H1 (cell line): Measurements from ENCODE around the gene TTC29. TPM values are rescaled to one million over a fixed set of nuclear protein-coding genes. Genes with fewer than 3 reads are reported as not detected.

Source experiments
- CTCF ChIA-PET: fragments of 300-600 bp; sonication (Branson Sonifier 250); formaldehyde crosslinking; loops from one replicate; lab custom pipeline; 2021; ENCODE audit not compliant: partially characterized antibody; lab: Charles Lee
- POLR2A ChIA-PET: fragments of 300-600 bp; sonication (Branson Sonifier 250); formaldehyde crosslinking; loops from one replicate; lab custom pipeline; 2021; ENCODE audit warnings: inconsistent platforms; ENCODE audit not compliant: partially characterized antibody; lab: Charles Lee
- DNase-seq, 2 experiments: peaks; one replicate each; pipeline versions ENCODE4 v3.0.0 to v3.0.0-alpha.2; 2010 to 2022; ENCODE audit warnings: low spot score in 2 of 2, low read depth in 1 of 2, mixed read lengths in 1 of 2
- FAIRE-seq: peaks from 2 replicates; lab custom pipeline; 2011; peaks lifted over from hg19 to GRCh38; lab: Jason Lieb, UNC
- H2AFZ ChIP-seq: 2 replicates; pipeline ENCODE4 v1.8.1; 2012; ENCODE audit warnings: low read length, inconsistent platforms
- H2AK5ac ChIP-seq: 2 replicates; pipeline ENCODE4 v1.6.1; 2013; ENCODE audit warnings: low read depth, low read length
- H2BK120ac ChIP-seq: replicated peaks from 2 replicates; pipeline ENCODE3; 2013; ENCODE audit warnings: low read depth, low read length, inconsistent platforms
- H2BK12ac ChIP-seq: 2 replicates; pipeline ENCODE4 v1.6.1; 2013; ENCODE audit warnings: low read depth, low read length
- H2BK15ac ChIP-seq: 2 replicates; pipeline ENCODE4 v1.6.1; 2013; ENCODE audit warnings: low read length
- H2BK20ac ChIP-seq: 2 replicates; pipeline ENCODE4 v1.6.1; 2013; ENCODE audit warnings: low read length
- H2BK5ac ChIP-seq: 2 replicates; pipeline ENCODE4 v1.6.1; 2013; ENCODE audit warnings: low read depth, low read length
- H3K14ac ChIP-seq: 2 replicates; pipeline ENCODE4 v1.6.1; 2013; ENCODE audit warnings: inconsistent platforms; ENCODE audit not compliant: insufficient read length
- H3K18ac ChIP-seq: 2 replicates; pipeline ENCODE4 v1.6.1; 2013; ENCODE audit warnings: low read length; ENCODE audit errors: extremely low read depth
- H3K23ac ChIP-seq: 2 replicates; pipeline ENCODE4 v1.6.1; 2013; ENCODE audit warnings: inconsistent platforms; ENCODE audit not compliant: insufficient read length
- H3K23me2 ChIP-seq: 2 replicates; pipeline ENCODE4 v1.6.1; 2013; ENCODE audit warnings: low read depth, low read length
- H3K27ac ChIP-seq: 2 replicates; pipeline ENCODE4 v1.6.1; 2011; ENCODE audit warnings: low read depth, low read length, inconsistent platforms
- H3K27me3 ChIP-seq, 4 experiments: replicated peaks in 1 of 4; 1 replicate in 1 of 4; 2 replicates in 3 of 4; pipeline versions ENCODE4 v1.6.1 to v1.8.1; 2011 to 2013; ENCODE audit warnings: low read length in 3 of 4, mild to moderate bottlenecking in 3 of 4, inconsistent platforms in 2 of 4, mixed read lengths in 2 of 4, moderate library complexity in 1 of 4; ENCODE audit not compliant: control insufficient read depth in 3 of 4, insufficient read depth in 3 of 4; ENCODE audit errors: extremely low read depth in 1 of 4
- H3K36me3 ChIP-seq, 4 experiments: 2 replicates each; pipeline versions ENCODE4 v1.6.1 to v1.8.1; 2011 to 2013; ENCODE audit warnings: mild to moderate bottlenecking in 4 of 4, low read length in 3 of 4, moderate library complexity in 2 of 4, control low read depth in 1 of 4, inconsistent platforms in 1 of 4; ENCODE audit not compliant: insufficient read depth in 4 of 4, control insufficient read depth in 2 of 4
- H3K4ac ChIP-seq: replicated peaks from 2 replicates; pipeline ENCODE3; 2013; ENCODE audit warnings: low read length, low read depth, mixed read lengths, inconsistent platforms; ENCODE audit not compliant: insufficient read length
- H3K4me1 ChIP-seq, 4 experiments: replicated peaks in 1 of 4; 1 replicate in 1 of 4; 2 replicates in 3 of 4; pipeline versions ENCODE4 v1.6.1 to v1.8.1; 2011 to 2013; ENCODE audit warnings: low read length in 3 of 4, inconsistent platforms in 2 of 4, mixed read lengths in 1 of 4; ENCODE audit not compliant: insufficient read depth in 4 of 4, control insufficient read depth in 3 of 4
- H3K4me2 ChIP-seq, 2 experiments: 2 replicates each; pipeline versions ENCODE4 v1.6.1 to v1.8.1; 2011 to 2013; ENCODE audit warnings: low read depth in 2 of 2, low read length in 2 of 2, control low read depth in 1 of 2, inconsistent platforms in 1 of 2, mild to moderate bottlenecking in 1 of 2; ENCODE audit not compliant: insufficient read depth in 1 of 2
- H3K4me3 ChIP-seq, 4 experiments: fragments of 200-600, 300-600 bp in 1 of 4; sonication (generic), shearing (Covaris generic), sonication (Bioruptor Twin) in 1 of 4; 2 replicates each; pipeline versions ENCODE4 v1.5.1 to v1.8.1; 2011 to 2016; ENCODE audit warnings: low read length in 4 of 4, low read depth in 3 of 4, control low read depth in 2 of 4, inconsistent platforms in 2 of 4, mild to moderate bottlenecking in 2 of 4, mixed read lengths in 1 of 4, moderate library complexity in 1 of 4; ENCODE audit not compliant: insufficient read depth in 2 of 4; ENCODE audit errors: extremely low read depth in 1 of 4
- H3K56ac ChIP-seq: replicated peaks from 2 replicates; pipeline ENCODE3; 2013; ENCODE audit warnings: low read depth, mild to moderate bottlenecking, mixed read lengths, low read length, inconsistent platforms; ENCODE audit not compliant: insufficient read length
- H3K79me1 ChIP-seq: 2 replicates; pipeline ENCODE4 v1.6.1; 2013; ENCODE audit warnings: low read depth, low read length, control low read depth
- H3K79me2 ChIP-seq, 2 experiments: 2 replicates each; pipeline versions ENCODE4 v1.6.1 to v1.8.1; 2012 to 2013; ENCODE audit warnings: low read length in 2 of 2, mild to moderate bottlenecking in 2 of 2, inconsistent platforms in 1 of 2; ENCODE audit not compliant: insufficient read depth in 2 of 2, control insufficient read depth in 1 of 2
- H3K9ac ChIP-seq, 4 experiments: replicated peaks in 1 of 4; 1 replicate in 1 of 4; 2 replicates in 3 of 4; pipeline versions ENCODE4 v1.6.1 to v1.8.1; 2011 to 2013; ENCODE audit warnings: low read depth in 3 of 4, low read length in 3 of 4, control low read depth in 2 of 4, mild to moderate bottlenecking in 2 of 4, moderate library complexity in 2 of 4, inconsistent platforms in 1 of 4; ENCODE audit errors: extremely low read depth in 1 of 4
- H3K9me3 ChIP-seq, 2 experiments: 2 replicates each; pipeline versions ENCODE4 v1.6.1 to v1.8.1; 2012 to 2013; ENCODE audit warnings: mild to moderate bottlenecking in 2 of 2, moderate library complexity in 2 of 2, control low read depth in 1 of 2, inconsistent platforms in 1 of 2, low read depth in 1 of 2, low read length in 1 of 2, mixed read lengths in 1 of 2; ENCODE audit not compliant: insufficient read depth in 2 of 2
- H4K20me1 ChIP-seq, 2 experiments: replicated peaks in 1 of 2; 2 replicates each; pipeline versions ENCODE3 to v1.8.1; 2011 to 2013; ENCODE audit warnings: inconsistent platforms in 2 of 2, low read length in 2 of 2, mild to moderate bottlenecking in 1 of 2; ENCODE audit not compliant: insufficient read depth in 2 of 2, control insufficient read depth in 1 of 2
- H4K5ac ChIP-seq: 2 replicates; pipeline ENCODE4 v1.6.1; 2013; ENCODE audit warnings: low read length, low read depth, mixed read lengths, inconsistent platforms; ENCODE audit not compliant: insufficient read length
- H4K8ac ChIP-seq: 2 replicates; pipeline ENCODE4 v1.8.0; 2013; ENCODE audit warnings: mild to moderate bottlenecking, moderate library complexity, low read length, inconsistent platforms; ENCODE audit not compliant: insufficient read depth; ENCODE audit errors: extremely low read depth
- H4K91ac ChIP-seq: replicated peaks from 2 replicates; pipeline ENCODE3; 2013; ENCODE audit warnings: low read length, mixed read lengths, inconsistent platforms; ENCODE audit not compliant: insufficient read length
- EGR1 ChIP-seq: IDR thresholded peaks from 2 replicates; pipeline ENCODE4 v1.6.1; 2011; ENCODE audit warnings: low read depth, low read length, borderline replicate concordance
- KDM1A ChIP-seq: fragments of 200-600, 300-600 bp; sonication (generic); IDR thresholded peaks from 2 replicates; pipeline ENCODE4 v1.7.1; 2016; ENCODE audit warnings: mild to moderate bottlenecking, low read length, borderline replicate concordance
- KDM4A ChIP-seq: IDR thresholded peaks from one replicate; pipeline ENCODE4 v1.7.1; 2012; ENCODE audit warnings: low read depth, mild to moderate bottlenecking, moderate library complexity, low read length, inconsistent platforms; ENCODE audit not compliant: severe bottlenecking
- POU5F1 ChIP-seq: IDR thresholded peaks from 2 replicates; pipeline ENCODE4 v1.6.1; 2011; ENCODE audit warnings: low read depth, mild to moderate bottlenecking, low read length, moderate library complexity
- SP2 ChIP-seq: IDR thresholded peaks from 2 replicates; pipeline ENCODE4 v1.6.1; 2012; ENCODE audit warnings: mild to moderate bottlenecking, low read length, inconsistent platforms
- SP4 ChIP-seq: IDR thresholded peaks from 2 replicates; pipeline ENCODE4 v1.6.1; 2012; ENCODE audit warnings: low read length, inconsistent platforms
- TBP ChIP-seq: IDR thresholded peaks from 2 replicates; pipeline ENCODE4 v1.6.1; 2011; ENCODE audit warnings: low read depth, low read length, improper control_type of control experiment
- WGBS, 2 experiments: shearing (Covaris generic) in 1 of 2; methylation state at CpG; one replicate each; pipeline versions ENCODE4 v1.1.6 to v1.1.7; 2013 to 2015; ENCODE audit warnings: low lambda C conversion rate in 2 of 2, mixed read lengths in 2 of 2, inconsistent platforms in 1 of 2, low coverage in 1 of 2, missing lambda C conversion rate in 1 of 2; ENCODE audit not compliant: insufficient replicate concordance in 2 of 2, insufficient coverage in 1 of 2, insufficient read length in 1 of 2; ENCODE audit errors: extremely low coverage in 1 of 2, missing lambda C conversion rate in 1 of 2; 5-methylcytosine and 5-hydroxymethylcytosine counted together
- polyA plus RNA-seq, 7 experiments: library from polyadenylated mRNA; depleted of rRNA in 3 of 7; stranded (reverse) in 5 of 7; unstranded in 2 of 7; fragments of >200 nt in 5 of 7; fragments of 200-250 nt in 2 of 7; gene quantifications; 1 replicate in 5 of 7; 2 replicates in 1 of 7; 4 replicates in 1 of 7; pipeline versions ENCODE4 v1.2.1 to v1.2.3, GENCODE V29; 2011 to 2013; ENCODE audit warnings: missing spikeins in 2 of 7, mixed read lengths in 2 of 7
- total RNA-seq: library from RNA; stranded (reverse); fragmentation: NEBNext Ultra II Directional; extraction: Animal tissue kit (Norgen Biotek cat#: 25700); gene quantifications from 2 replicates; pipeline ENCODE4 v1.2.1, GENCODE V29; 2021
- TF ChIP-seq, protein P1 (sequence below), 3 experiments: IDR thresholded peaks; 1 replicate in 2 of 3; 2 replicates in 1 of 3; pipeline versions ENCODE4 v1.5.1 to v1.6.1; 2011; ENCODE audit warnings: low read length in 3 of 3, mild to moderate bottlenecking in 3 of 3, inconsistent platforms in 2 of 3, low read depth in 1 of 3, moderate library complexity in 1 of 3; ENCODE audit not compliant: insufficient read depth in 1 of 3; ENCODE audit errors: control extremely low read depth in 1 of 3

Gene TTC29
- total and polyA plus RNA-seq, 2 of the 8 experiments (the other 6 are each of a cell fraction or from before 2014, with no cell fraction given), result 0.28 TPM; not detected in 1

DNA sequence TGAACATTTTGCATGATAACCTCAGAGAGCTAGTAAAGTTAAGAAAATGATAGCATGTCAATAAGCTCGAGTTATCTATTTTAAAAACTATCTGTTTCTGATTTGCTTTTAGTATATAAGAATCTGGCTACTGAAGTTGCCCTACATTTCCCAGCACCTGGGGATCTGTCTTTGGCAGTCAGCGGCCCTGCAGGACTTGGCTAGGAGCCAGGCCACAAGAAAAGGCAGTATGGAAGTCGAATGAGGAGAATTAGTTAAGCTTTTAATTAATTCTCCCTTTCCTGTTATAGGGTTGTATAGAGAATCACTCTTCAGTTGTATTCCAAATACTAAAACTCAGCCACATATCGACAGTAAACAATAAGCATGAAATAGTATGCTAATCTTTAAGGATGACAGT lies 284.3 kb downstream of the TTC29 start:
- CTCF ChIA-PET, result interaction anchor here (1.2 kb wide), 1 partner anchor 256 kb away, joined by 3 read pairs; no protein-coding TSS in a partner anchor
- no peaks in the 10 kb centered on the region for H3K36me3 ChIP-seq
- TF ChIP-seq KDM4A (no peak), TBP (no peak), KDM1A (no peak), SP2 (no peak), SP4 (no peak), EGR1 (no peak), POU5F1 (no peak)
- TF ChIP-seq, protein P1, sequence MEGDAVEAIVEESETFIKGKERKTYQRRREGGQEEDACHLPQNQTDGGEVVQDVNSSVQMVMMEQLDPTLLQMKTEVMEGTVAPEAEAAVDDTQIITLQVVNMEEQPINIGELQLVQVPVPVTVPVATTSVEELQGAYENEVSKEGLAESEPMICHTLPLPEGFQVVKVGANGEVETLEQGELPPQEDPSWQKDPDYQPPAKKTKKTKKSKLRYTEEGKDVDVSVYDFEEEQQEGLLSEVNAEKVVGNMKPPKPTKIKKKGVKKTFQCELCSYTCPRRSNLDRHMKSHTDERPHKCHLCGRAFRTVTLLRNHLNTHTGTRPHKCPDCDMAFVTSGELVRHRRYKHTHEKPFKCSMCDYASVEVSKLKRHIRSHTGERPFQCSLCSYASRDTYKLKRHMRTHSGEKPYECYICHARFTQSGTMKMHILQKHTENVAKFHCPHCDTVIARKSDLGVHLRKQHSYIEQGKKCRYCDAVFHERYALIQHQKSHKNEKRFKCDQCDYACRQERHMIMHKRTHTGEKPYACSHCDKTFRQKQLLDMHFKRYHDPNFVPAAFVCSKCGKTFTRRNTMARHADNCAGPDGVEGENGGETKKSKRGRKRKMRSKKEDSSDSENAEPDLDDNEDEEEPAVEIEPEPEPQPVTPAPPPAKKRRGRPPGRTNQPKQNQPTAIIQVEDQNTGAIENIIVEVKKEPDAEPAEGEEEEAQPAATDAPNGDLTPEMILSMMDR (IDR thresholded peaks at IDR 0.05; ENCODE audit: control extremely low read depth in 1 of 3, insufficient read depth in 1 of 3, low read depth in 1 of 3, low read length in 3 of 3), result no peak
- H2BK15ac ChIP-seq, result no peak overlapping the region
- peaks cover under 1 to 12% (median 4%) of the 10 kb centered on the region in 4 experiments for H3K27me3 ChIP-seq
- POLR2A ChIA-PET, result interaction anchor here (0.6 kb wide), 1 partner anchor 15 kb away, joined by 3 read pairs; no protein-coding TSS in a partner anchor
- H3K4me3 ChIP-seq, result no peak overlapping the region
- no peak overlapping the region for H3K23ac ChIP-seq
- WGBS, 2 experiments, result 86% methylated on average over 4 of the region's 4 CpGs; no CpG with 5 or more reads in 1 of the 2 experiments
- no peak overlapping the region for H3K56ac ChIP-seq
- no peaks in the 10 kb centered on the region for H3K23me2 ChIP-seq
- H4K91ac ChIP-seq, result no peak overlapping the region
- H3K4me1 ChIP-seq, result no peaks in the 10 kb centered on the region
- DNase-seq (no peak), FAIRE-seq (no peak)
- H3K27ac ChIP-seq, result no peak overlapping the region
- no peak overlapping the region for H2BK20ac ChIP-seq
- no peak overlapping the region for H3K4me2 ChIP-seq
- no peak overlapping the region for H4K8ac ChIP-seq
- H2AFZ ChIP-seq, result no peak overlapping the region
- no peak overlapping the region for H4K5ac ChIP-seq
- H2BK120ac ChIP-seq, result no peak overlapping the region
- no peaks in the 10 kb centered on the region for H3K79me1 ChIP-seq
- H3K4ac ChIP-seq, result no peak overlapping the region
- no peak overlapping the region for H3K18ac ChIP-seq
- no peaks in the 10 kb centered on the region for H4K20me1 ChIP-seq
- H3K9me3 ChIP-seq, result peaks cover 0 to 4% of the 10 kb centered on the region in 2 experiments; a peak in 1 of 4 replicates
- H3K14ac ChIP-seq, result no peak overlapping the region
- no peaks in the 10 kb centered on the region for H3K79me2 ChIP-seq
- no peak overlapping the region for H2BK12ac ChIP-seq
- no peak overlapping the region for H2BK5ac ChIP-seq
- H3K9ac ChIP-seq, result no peak overlapping the region
- no peak overlapping the region for H2AK5ac ChIP-seq
